CD4-positive, alpha-beta T cell treated with Interleukin-12 subunit alpha and Interleukin-12 subunit beta, for 1 hour (primary cell): ENCODE results near the gene SCYL1.

Experiments used
- DNase-seq: peaks from one replicate; pipeline ENCODE4 v3.0.0-alpha.2; 2020

Gene SCYL1

DNA sequence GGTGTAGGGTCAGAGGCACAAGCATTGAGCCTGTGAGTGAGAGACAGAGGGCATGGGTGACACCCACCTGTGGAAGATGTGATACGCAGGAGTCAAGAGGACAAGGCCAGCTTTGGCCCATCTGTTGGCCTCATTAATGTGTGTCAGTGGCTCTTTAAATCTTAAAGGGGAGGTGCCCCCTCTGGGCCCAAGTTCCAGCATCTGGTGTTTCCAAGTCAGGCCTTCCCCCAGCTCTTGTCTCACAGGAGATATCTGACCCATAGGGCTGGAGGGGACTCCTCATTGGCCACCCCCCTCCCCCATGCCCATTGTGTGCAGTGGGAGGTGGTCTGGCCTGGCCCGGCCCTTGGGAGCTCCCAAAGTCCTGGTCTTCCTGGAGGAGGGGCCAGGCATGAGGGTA is 61.8 kb downstream of the SCYL1 start:
- no peak for DNase-seq
